GM13977 (cell line): ENCODE results near the gene TMIGD3.

Experiments
- DNase-seq: peaks from one replicate; pipeline ENCODE4 v3.0.0; 2012; ENCODE audit warnings: low spot score
- in situ Hi-C: fragments of 300-500 bp; cut with MboI; formaldehyde crosslinking; loops from one replicate; pipeline ENCODE4 v1.12.0; 2022; ENCODE audit warnings: low sequenced_read_pairs, low pct_unique_long_range_greater_than_20kb, mixed read lengths, inconsistent platforms; ENCODE audit not compliant: unreplicated experiment
- TF ChIP-seq, protein P1 (sequence below): IDR thresholded peaks from 2 replicates; pipeline ENCODE4 v1.5.1; 2012; ENCODE audit warnings: mild to moderate bottlenecking, control low read depth; ENCODE audit not compliant: insufficient read depth; ENCODE audit errors: extremely low read depth, missing control alignments

Gene TMIGD3

DNA sequence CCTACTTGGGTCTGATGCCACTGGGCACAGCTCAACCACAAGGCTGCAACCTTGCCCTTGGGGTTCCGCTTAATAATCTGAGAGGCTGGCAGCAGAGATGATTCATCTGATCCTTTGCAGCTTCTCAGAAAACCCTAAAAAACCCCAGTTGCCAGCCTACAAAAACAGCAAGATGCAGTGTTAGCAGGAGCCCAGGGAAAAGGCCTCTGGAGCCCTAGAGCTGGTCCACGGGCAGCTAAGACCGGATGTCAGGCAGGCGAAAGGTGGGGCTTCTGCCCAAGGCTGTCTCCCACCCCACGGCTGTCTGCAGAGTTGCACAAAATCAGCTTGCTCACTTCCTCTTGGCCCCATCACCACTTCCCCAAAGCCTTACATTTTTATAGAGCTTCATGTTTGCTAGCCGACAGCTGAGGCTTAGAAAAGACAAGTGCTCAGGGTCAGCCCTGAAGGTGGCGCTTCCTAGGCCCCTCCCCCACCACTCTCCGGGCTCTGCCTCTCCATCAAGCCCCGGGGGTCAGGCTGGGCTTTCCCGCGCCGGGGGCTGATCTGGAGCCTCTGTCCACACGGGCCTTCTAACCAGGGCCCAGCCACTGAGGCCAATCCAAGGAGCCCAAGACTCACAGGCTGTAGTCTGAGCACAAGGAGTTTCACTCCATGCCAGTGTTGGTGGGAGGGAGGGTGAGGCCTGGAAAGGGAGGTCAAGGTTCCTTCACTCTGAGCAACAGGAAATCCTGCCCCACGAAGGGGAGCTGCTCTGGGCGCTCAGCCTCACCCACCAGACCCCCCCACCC lies 4.2 kb upstream of the TMIGD3 start:
- peak; percentile 62 for DNase-seq
- in situ Hi-C loops: no loop called here
- TF ChIP-seq, protein P1, sequence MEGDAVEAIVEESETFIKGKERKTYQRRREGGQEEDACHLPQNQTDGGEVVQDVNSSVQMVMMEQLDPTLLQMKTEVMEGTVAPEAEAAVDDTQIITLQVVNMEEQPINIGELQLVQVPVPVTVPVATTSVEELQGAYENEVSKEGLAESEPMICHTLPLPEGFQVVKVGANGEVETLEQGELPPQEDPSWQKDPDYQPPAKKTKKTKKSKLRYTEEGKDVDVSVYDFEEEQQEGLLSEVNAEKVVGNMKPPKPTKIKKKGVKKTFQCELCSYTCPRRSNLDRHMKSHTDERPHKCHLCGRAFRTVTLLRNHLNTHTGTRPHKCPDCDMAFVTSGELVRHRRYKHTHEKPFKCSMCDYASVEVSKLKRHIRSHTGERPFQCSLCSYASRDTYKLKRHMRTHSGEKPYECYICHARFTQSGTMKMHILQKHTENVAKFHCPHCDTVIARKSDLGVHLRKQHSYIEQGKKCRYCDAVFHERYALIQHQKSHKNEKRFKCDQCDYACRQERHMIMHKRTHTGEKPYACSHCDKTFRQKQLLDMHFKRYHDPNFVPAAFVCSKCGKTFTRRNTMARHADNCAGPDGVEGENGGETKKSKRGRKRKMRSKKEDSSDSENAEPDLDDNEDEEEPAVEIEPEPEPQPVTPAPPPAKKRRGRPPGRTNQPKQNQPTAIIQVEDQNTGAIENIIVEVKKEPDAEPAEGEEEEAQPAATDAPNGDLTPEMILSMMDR: peak; percentile 32

DNA sequence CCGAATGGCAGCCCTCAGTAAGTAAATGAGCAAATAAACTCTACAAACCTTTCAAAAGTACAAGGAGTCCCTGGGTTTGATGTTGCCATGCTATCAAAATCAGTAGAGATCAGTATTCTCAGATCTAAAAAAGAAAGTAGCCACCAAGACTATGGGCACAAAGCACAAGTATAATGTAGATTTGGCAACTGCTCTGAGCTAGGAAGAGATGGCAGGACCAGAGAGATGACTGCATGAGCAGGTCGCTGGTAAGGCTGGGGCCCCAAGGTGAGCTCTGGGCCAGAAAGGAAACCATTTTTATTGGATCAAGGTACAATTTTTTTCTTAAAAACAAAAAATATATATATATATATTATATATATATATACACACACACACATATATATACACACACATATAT lies 3.1 kb upstream of the TMIGD3 start:
- in situ Hi-C loops: no loop called here
- TF ChIP-seq, protein P1: no peak
- no peak for DNase-seq

DNA sequence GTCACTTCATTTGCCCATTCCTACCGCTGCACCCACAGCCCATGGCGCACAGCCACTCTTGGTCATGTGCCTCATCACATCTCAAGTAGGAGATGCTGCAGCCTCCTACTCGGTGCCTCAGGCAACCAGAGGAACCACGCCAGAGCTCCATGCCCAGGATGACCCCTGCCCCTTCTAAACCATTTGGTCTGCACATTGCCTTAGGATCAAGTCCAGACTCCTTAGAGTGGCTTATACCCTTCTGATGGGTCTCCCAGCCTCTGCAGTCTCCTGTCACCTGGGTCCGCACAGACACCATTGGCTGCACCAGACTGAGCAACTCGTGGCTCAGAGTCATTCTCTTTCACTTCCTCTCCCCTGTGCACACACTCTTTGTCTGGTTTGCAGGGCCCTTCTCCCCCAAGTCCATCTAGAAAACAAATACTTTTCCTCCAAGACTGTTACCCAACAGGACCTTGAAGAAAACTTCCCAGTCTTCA lies 2.2 kb upstream of the TMIGD3 start:
- TF ChIP-seq, protein P1: no peak
- in situ Hi-C loops: no loop called here
- peak; percentile 62 for DNase-seq

DNA sequence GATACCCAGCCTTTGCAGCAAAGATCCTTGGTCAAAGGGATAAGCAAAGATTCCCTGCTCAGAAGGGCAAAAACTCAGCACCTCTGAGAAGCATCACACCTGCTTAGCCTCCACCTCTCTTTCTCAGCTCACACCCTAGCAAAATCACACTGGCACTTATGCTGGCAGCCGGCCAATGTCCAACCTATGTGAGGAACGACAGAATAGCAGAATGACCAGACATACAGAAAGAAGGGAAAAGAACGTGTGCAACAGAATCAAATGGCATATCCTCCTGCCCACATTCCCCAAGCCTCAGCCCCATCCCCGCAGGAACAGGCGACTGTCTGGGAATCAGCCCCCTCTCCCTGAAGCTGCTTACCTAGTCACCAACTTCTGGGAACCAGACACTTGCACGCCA lies 664 bp upstream of the TMIGD3 start:
- no peak for DNase-seq
- in situ Hi-C loops: no loop called here
- TF ChIP-seq, protein P1: no peak

DNA sequence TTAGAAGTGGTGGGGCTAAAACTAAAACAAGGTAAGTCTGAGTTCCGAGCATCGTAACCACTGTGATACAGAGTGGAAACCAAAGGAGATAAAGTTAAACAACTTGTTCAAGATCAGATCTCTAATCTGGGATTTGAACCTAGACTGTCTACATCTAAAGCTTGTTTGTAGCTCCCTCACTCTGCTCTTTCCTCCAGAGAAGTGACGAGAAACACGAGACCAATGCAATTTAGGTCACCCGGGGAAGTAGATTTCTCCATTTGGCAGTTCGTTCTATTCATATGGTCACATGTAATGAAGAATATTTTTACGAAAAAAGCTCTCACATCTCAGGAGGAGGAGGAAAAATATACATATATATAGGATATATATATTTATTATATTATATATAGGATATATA lies 1.8 kb downstream of the TMIGD3 start:
- in situ Hi-C loops: no loop called here
- no peak for DNase-seq
- TF ChIP-seq, protein P1: no peak

DNA sequence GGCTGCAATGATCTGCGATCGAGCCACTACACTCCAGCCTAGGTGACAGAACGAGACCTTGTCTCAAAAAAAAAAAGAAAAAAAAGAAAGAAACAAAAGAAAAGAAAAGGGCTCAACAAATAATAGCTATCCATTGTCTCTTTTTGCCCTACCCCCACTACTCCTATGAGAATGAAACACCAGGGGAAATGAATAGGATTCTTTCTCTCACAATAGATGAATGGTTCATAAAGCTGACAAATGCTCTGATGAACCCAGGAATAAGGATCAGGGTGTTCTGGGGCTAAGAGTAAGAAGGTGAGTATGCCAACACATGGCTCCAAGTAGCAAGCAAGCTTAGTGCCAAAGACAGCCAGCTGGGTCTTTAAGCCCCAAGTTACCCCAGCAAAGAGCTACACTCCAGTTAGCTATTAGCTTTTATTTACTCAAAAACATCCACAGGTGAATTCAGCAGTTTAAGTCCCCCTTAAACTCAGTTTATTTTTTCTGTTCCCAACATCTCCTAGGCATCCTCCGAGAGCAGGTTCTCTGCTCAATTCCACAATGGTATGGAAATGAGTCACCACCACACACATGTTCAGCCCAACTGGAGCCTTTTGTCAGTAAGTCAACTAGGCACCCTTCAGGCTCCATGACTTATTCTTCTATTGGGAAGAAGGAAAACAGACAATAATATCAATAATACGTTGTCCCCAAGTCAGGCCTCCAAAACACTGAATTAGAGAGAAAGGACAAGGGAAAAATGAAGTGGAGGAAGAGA lies 4.2 kb downstream of the TMIGD3 start:
- DNase-seq: no peak
- TF ChIP-seq, protein P1: no peak
- in situ Hi-C loops: loop anchor here (10.0 kb wide), 1 partner anchor 266 kb away; no protein-coding TSS in a partner anchor
